Astrocyte of the cerebellum (primary cell): ENCODE results near the gene MOK.

Source experiments
- DNase-seq: peaks from one replicate; pipeline ENCODE4 v3.0.0-alpha.2; 2011; ENCODE audit warnings: low read depth
- H3K4me3 ChIP-seq: 2 replicates; pipeline ENCODE4 v1.5.1; 2011; ENCODE audit warnings: mild to moderate bottlenecking, low read depth, low read length, moderate library complexity
- CTCF ChIP-seq: IDR thresholded peaks from 2 replicates; pipeline ENCODE4 v1.5.1; 2012; ENCODE audit warnings: low read length, low read depth, moderate library complexity, mild to moderate bottlenecking; ENCODE audit errors: missing control alignments
- in situ Hi-C: cut with HindIII; loops from 2 replicates; pipeline ENCODE4 v1.10.0; 2017; ENCODE audit warnings: low sequenced_read_pairs

MOK gene

GRCh38 chr14:102200690-102201352 lies 104.1 kb downstream of the MOK start:
- DNase-seq = no peak
- H3K4me3 ChIP-seq = no peak overlapping the region
- in situ Hi-C loops = no loop called here
- TF ChIP-seq CTCF = no peak

- in situ Hi-C loops = no loop called here
- no peak for DNase-seq
- TF ChIP-seq CTCF = no peak
- no peak overlapping the region for H3K4me3 ChIP-seq
Observed at GRCh38 chr14:102197317-102197853, 107.6 kb downstream of the MOK start.

- in situ Hi-C loops = no loop called here
- no peak for TF ChIP-seq CTCF
- DNase-seq = no peak
Observed at GRCh38 chr14:102196902-102197230, 108.1 kb downstream of the MOK start.

GRCh38 chr14:102196039-102196901 lies 108.7 kb downstream of the MOK start:
- DNase-seq = no peak
- H3K4me3 ChIP-seq = no peak overlapping the region
- in situ Hi-C loops = no loop called here
- no peak for TF ChIP-seq CTCF

More at GRCh38 chr14:102196902-102197230, 108.1 kb downstream of the MOK start:
- no peak overlapping the region for H3K4me3 ChIP-seq

- H3K4me3 ChIP-seq = no peak overlapping the region
- in situ Hi-C loops = no loop called here
- DNase-seq = no peak
- TF ChIP-seq CTCF = no peak
Observed at GRCh38 chr14:102195446-102195845, 109.5 kb downstream of the MOK start.

GRCh38 chr14:102194856-102195255 lies 110.1 kb downstream of the MOK start:
- in situ Hi-C loops = no loop called here
- TF ChIP-seq CTCF = no peak
- H3K4me3 ChIP-seq = no peak overlapping the region
- no peak for DNase-seq
